ENCODE results near the gene RNPEPL1. TPM values are rescaled to one million over a fixed set of nuclear protein-coding genes. Genes with fewer than 3 reads are reported as not detected.

The RNPEPL1 gene
- total RNA-seq, 1 experiment from 2014 or later, result 31.5 TPM

DNA sequence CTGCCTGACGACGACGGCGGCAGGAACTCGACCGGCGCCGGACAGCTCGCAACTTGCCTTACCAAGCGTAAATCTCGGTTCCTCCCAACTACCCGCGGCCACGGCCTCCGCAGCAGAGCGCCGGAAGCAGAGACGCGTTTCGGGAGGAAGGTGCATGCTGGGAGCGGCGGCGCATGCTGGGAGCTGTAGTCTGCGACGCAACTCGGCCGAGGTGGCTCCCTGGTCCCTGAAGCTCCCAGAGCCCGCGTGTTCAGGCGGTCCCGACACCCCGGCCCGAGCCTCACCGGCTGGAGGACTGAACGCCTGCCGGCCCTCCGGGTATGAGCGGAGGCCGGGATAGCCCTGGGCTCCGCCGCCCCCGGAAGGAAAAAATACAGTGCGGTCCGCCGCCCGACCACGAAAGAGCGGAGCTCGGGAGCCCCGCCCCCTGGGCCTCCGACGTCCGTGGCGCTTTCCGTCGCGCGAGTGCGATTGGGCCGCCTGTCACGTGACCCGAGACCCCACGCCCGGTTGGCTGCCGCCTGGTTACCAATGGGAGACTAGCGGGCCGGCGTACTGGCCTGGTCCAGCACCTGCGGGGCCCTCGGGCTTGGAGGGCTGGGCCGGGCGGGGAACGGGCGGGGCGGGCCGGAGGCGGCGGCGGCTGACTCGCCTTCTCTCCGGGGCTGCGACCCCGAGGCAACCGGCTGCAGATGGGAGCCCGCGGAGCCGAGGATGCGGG lies 18.1 kb downstream of the RNPEPL1 start, which contains the start of gene CAPN10:
Gene CAPN10, plus strand, starts transcription at position 537 of the 721 bp plus-strand sequence. Its CDS starts 178 bp downstream, at position 715.
- Mint-ChIP-seq H3K4me3 (ENCODE audit: unreplicated experiment) (peak within 1 kb of the TSS; percentile 87), H3K27ac (ENCODE audit: low read depth, unreplicated experiment) (peak within 1 kb of the TSS; percentile 94), H3K36me3 (ENCODE audit: insufficient read depth, unreplicated experiment) (peaks cover 6% of the 10 kb centered on the region), H3K27me3 (ENCODE audit: insufficient read depth, unreplicated experiment) (no peaks in the 10 kb centered on the region), H3K9me3 (ENCODE audit: unreplicated experiment) (no peaks in the 10 kb centered on the region), H3K4me1 (ENCODE audit: insufficient read depth, unreplicated experiment) (peaks cover 35% of the 10 kb centered on the region)
- intact Hi-C loops (cut with micrococcal nuclease), result loop anchor here (2.0 kb wide), 1 partner anchor 20 kb away; no protein-coding TSS in a partner anchor
- no TSS peak for BruUV-seq (replicated peaks)
- no peak for TF ChIP-seq CTCF (IDR thresholded peaks at IDR 0.05; ENCODE audit: unreplicated experiment)
- ChIA-PET POLR2A (interaction anchor here (0.6 to 8.0 kb wide), 19 partner anchors 9 to 1308 kb away, joined by 3 to 275 read pairs (median 4); partner anchors contain the start of genes ANKMY1, DTYMK, DUSP28 and HDLBP), CTCF (interaction anchor here (0.6 to 4.3 kb wide), 5 partner anchors 19 to 260 kb away, joined by 3 to 28 read pairs (median 3); no protein-coding TSS in a partner anchor)
- peak; percentile 96 for DNase-seq (ENCODE audit: unreplicated experiment)

GRCh38 chr2:240586919-240587800 lies 18.9 kb downstream of the RNPEPL1 start:
- peaks cover 11% of the 10 kb centered on the region for H3K36me3 Mint-ChIP-seq (ENCODE audit: insufficient read depth, unreplicated experiment)
- ChIA-PET CTCF (interaction anchor here (0.7 to 4.3 kb wide), 7 partner anchors 11 to 73 kb away, joined by 3 to 28 read pairs (median 3); no protein-coding TSS in a partner anchor), POLR2A (interaction anchor here (0.6 to 8.0 kb wide), 15 partner anchors 9 to 1099 kb away, joined by 3 to 275 read pairs (median 5); partner anchors contain the start of genes ANKMY1, DTYMK, DUSP28 and HDLBP)
- peaks cover 28% of the 10 kb centered on the region for H3K4me1 Mint-ChIP-seq (ENCODE audit: insufficient read depth, unreplicated experiment)
- peak overlapping the region; percentile 87 for H3K4me3 Mint-ChIP-seq (ENCODE audit: unreplicated experiment)
- no peak for TF ChIP-seq CTCF (IDR thresholded peaks at IDR 0.05; ENCODE audit: unreplicated experiment)
- no peaks in the 10 kb centered on the region for H3K9me3 Mint-ChIP-seq (ENCODE audit: unreplicated experiment)
- H3K27me3 Mint-ChIP-seq (ENCODE audit: insufficient read depth, unreplicated experiment), result no peaks in the 10 kb centered on the region
- peak; percentile 39 for DNase-seq (ENCODE audit: unreplicated experiment)
- TSS peak; percentile 42 for BruUV-seq (replicated peaks)
- peak overlapping the region; percentile 49 for H3K27ac Mint-ChIP-seq (ENCODE audit: low read depth, unreplicated experiment)
- intact Hi-C loops (cut with micrococcal nuclease), result loop anchor here (2.0 kb wide), 1 partner anchor 20 kb away; no protein-coding TSS in a partner anchor

- ChIA-PET POLR2A (interaction anchor here (1.1 to 8.0 kb wide), 4 partner anchors 8 to 513 kb away, joined by 3 to 275 read pairs (median 8); partner anchors contain the start of genes ANKMY1, DUSP28 and MTERF4), CTCF (interaction anchor here (0.7 to 4.3 kb wide), 7 partner anchors 12 to 129 kb away, joined by 3 to 28 read pairs (median 3); no protein-coding TSS in a partner anchor)
- no peaks in the 10 kb centered on the region for H3K9me3 Mint-ChIP-seq (ENCODE audit: unreplicated experiment)
- peaks cover 11% of the 10 kb centered on the region for H3K36me3 Mint-ChIP-seq (ENCODE audit: insufficient read depth, unreplicated experiment)
- H3K27ac Mint-ChIP-seq (ENCODE audit: low read depth, unreplicated experiment), result peak overlapping the region; percentile 49
- H3K27me3 Mint-ChIP-seq (ENCODE audit: insufficient read depth, unreplicated experiment), result no peaks in the 10 kb centered on the region
- H3K4me1 Mint-ChIP-seq (ENCODE audit: insufficient read depth, unreplicated experiment), result peaks cover 21% of the 10 kb centered on the region
- H3K4me3 Mint-ChIP-seq (ENCODE audit: unreplicated experiment), result peak overlapping the region; percentile 87
- no peak for TF ChIP-seq CTCF (IDR thresholded peaks at IDR 0.05; ENCODE audit: unreplicated experiment)
- no TSS peak for BruUV-seq (replicated peaks)
- no peak for DNase-seq (ENCODE audit: unreplicated experiment)
- intact Hi-C loops (cut with micrococcal nuclease), result no loop called here
Observed at GRCh38 chr2:240588006-240588655, 19.8 kb downstream of the RNPEPL1 start.
